PC-3 (cell line): ENCODE data around the gene FAM163B.

Source experiments
- EZH2 ChIP-seq: fragments of 300-600 bp; sonication (generic); IDR thresholded peaks from one replicate; pipeline ENCODE4 v1.6.1; 2017; ENCODE audit warnings: antibody characterized with exemption, mild to moderate bottlenecking, low read length; ENCODE audit not compliant: unreplicated experiment
- EZH2phosphoT487 ChIP-seq: fragments of 300-600 bp; sonication (generic); IDR thresholded peaks from 2 replicates; pipeline ENCODE4 v1.6.1; 2018; ENCODE audit warnings: mild to moderate bottlenecking, antibody characterized with exemption, low read length, borderline replicate concordance
- TF ChIP-seq, protein P1 (sequence below): fragments of 300-600 bp; sonication (generic); conservative IDR thresholded peaks from 2 replicates; pipeline ENCODE4 v1.5.1; 2017; ENCODE audit warnings: antibody characterized with exemption, low read depth, mild to moderate bottlenecking, low read length

DNA sequence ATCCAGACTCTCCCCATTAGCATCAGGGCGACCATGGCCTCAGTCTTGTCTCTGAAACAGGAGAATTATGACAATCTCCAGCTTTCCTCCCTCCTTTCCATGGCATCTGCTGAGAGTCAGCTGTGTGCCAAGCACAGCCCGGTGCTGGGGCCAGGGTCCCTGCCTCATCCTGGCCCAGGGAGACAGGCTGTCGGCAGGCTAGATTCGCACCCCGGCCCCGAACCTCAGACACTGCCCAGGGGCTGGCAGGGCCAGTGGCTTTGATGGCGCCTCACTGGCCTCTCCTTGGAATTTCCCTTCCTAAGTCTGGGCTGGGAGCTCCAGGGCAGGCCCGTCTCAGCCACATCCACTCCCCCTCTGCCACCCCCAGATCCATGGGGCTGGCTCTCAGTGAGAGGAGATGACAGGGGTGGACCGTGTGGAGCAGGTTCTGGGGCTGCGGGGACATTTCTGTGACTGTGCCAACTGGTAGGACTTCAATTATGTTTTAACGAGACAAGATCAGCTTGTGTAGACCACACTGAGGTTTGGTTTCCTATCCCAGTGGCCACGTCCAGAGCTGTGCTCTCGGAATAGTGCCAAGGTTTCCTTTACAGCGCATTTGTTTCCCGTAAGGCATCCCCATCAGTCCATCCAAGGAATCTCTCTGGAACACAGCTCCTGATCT lies 15.5 kb downstream of the FAM163B start:
- TF ChIP-seq, protein P1, sequence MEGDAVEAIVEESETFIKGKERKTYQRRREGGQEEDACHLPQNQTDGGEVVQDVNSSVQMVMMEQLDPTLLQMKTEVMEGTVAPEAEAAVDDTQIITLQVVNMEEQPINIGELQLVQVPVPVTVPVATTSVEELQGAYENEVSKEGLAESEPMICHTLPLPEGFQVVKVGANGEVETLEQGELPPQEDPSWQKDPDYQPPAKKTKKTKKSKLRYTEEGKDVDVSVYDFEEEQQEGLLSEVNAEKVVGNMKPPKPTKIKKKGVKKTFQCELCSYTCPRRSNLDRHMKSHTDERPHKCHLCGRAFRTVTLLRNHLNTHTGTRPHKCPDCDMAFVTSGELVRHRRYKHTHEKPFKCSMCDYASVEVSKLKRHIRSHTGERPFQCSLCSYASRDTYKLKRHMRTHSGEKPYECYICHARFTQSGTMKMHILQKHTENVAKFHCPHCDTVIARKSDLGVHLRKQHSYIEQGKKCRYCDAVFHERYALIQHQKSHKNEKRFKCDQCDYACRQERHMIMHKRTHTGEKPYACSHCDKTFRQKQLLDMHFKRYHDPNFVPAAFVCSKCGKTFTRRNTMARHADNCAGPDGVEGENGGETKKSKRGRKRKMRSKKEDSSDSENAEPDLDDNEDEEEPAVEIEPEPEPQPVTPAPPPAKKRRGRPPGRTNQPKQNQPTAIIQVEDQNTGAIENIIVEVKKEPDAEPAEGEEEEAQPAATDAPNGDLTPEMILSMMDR = no peak
- TF ChIP-seq EZH2phosphoT487 = no peak
- no peak for TF ChIP-seq EZH2
